ENCODE data around the gene RAB5IF.

GRCh38 chr20:36614781-36615557 is 9.4 kb downstream of the RAB5IF start:
- TF ChIP-seq TAF1 (IDR thresholded peaks at IDR 0.05; ENCODE audit: low read depth), result no peak
- no peak for TF ChIP-seq CTCF (IDR thresholded peaks at IDR 0.05; ENCODE audit: poor library complexity, severe bottlenecking)
- no peak for TF ChIP-seq EZH2 (IDR thresholded peaks at IDR 0.05; ENCODE audit: borderline replicate concordance, insufficient read depth, low read length, poor library complexity, severe bottlenecking)
- TF ChIP-seq EP300 (conservative IDR thresholded peaks at IDR 0.05; ENCODE audit: poor library complexity, severe bottlenecking), result no peak
- no peak for TF ChIP-seq MXI1 (conservative IDR thresholded peaks at IDR 0.05; ENCODE audit: poor library complexity, severe bottlenecking)
- TF ChIP-seq SMC3 (conservative IDR thresholded peaks at IDR 0.05; ENCODE audit: poor library complexity), result no peak
- no peak for TF ChIP-seq REST (IDR thresholded peaks at IDR 0.05; ENCODE audit: borderline replicate concordance)
